ENCODE measurements around the gene UBQLN4. TPM values are rescaled to one million over a fixed set of nuclear protein-coding genes. Genes with fewer than 3 reads are reported as not detected.

UBQLN4 gene
- total and polyA plus RNA-seq, 2 donors (not counting 3 experiments of a cell fraction or from before 2014, with no cell fraction given), result 50.5 to 50.8 TPM

DNA sequence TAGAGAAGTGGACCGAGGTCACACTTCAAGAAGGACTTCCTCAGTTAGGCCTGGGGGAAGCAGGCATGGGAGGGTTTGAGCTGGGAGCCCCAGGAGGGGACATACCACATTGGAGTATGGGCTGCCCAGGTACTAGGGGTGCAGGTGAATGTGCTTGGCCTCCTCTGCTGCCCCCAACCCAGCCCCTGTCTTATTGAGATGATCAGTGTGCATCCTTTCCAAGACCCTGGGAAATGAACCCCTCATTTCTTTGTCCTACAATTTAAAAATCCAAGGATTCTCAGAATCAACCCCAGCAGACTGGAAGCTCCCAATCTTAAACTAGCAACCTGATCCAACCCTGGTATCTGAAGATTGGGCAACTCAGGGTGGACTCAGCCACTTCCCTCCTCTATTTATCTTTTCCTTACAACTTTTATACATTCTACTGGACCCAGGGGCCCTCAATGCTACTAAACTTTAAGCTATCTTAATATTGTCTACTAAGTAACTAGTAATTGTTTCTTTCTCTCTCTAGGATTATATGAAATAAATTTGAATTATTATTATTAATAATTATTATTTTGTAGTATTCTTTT, 19.6 kb upstream of the UBQLN4 start:
- Histone ChIP-seq H3K36me3 (ENCODE audit: control insufficient read depth in 2 of 2, extremely low read depth in 1 of 2, insufficient read depth in 2 of 2, low read length in 2 of 2) (peaks cover 8 to 34% of the 10 kb centered on the region in 2 experiments), H3K4me3 (replicated peaks in 1 of 3; ENCODE audit: insufficient read depth in 1 of 3, low read depth in 1 of 3, low read length in 3 of 3) (no peak overlapping the region), H3K79me2 (ENCODE audit: control insufficient read depth, insufficient read depth, low read length) (peaks cover 16% of the 10 kb centered on the region), H3K4me1 (ENCODE audit: control insufficient read depth, extremely low read depth, insufficient read depth, low read length) (peaks cover 9% of the 10 kb centered on the region), H2AFZ (ENCODE audit: low read depth, low read length) (no peak overlapping the region), H3K27ac (ENCODE audit: insufficient read depth, low read depth, low read length) (no peak overlapping the region), H3K9me3 (replicated peaks; ENCODE audit: control insufficient read depth, insufficient read depth, low read length) (no peaks in the 10 kb centered on the region), H3K27me3 (ENCODE audit: control insufficient read depth in 2 of 2, insufficient read depth in 2 of 2, low read length in 2 of 2) (no peaks in the 10 kb centered on the region), H3K4me2 (ENCODE audit: insufficient read depth, low read length) (no peak overlapping the region), H4K20me1 (replicated peaks; ENCODE audit: control insufficient read depth, extremely low read depth, insufficient read depth, low read length) (no peaks in the 10 kb centered on the region), H3K9me1 (replicated peaks; ENCODE audit: control insufficient read depth, extremely low read depth, insufficient read depth, low read length) (no peaks in the 10 kb centered on the region), H3K9ac (replicated peaks; ENCODE audit: extremely low read depth, insufficient read depth, low read length) (no peak overlapping the region)
- no peak for DNase-seq (ENCODE audit: low read depth, low spot score)
- intact Hi-C loops (cut with micrococcal nuclease), result no loop called here
- ChIA-PET POLR2A (no interaction called here), CTCF (interaction anchor here (0.9 to 1.1 kb wide), 3 partner anchors 16 to 57 kb away, joined by 3 read pairs; no protein-coding TSS in a partner anchor)
- FAIRE-seq, result no peak
- dilution Hi-C loops (cut with MboI; ENCODE audit: extremely low pct_ligation_motif_present, low sequenced_read_pairs), result no loop called here
- no peak for TF ChIP-seq FOS (IDR thresholded peaks at IDR 0.05; ENCODE audit: borderline replicate concordance, insufficient read depth, low read length)
- TF ChIP-seq, protein P1, sequence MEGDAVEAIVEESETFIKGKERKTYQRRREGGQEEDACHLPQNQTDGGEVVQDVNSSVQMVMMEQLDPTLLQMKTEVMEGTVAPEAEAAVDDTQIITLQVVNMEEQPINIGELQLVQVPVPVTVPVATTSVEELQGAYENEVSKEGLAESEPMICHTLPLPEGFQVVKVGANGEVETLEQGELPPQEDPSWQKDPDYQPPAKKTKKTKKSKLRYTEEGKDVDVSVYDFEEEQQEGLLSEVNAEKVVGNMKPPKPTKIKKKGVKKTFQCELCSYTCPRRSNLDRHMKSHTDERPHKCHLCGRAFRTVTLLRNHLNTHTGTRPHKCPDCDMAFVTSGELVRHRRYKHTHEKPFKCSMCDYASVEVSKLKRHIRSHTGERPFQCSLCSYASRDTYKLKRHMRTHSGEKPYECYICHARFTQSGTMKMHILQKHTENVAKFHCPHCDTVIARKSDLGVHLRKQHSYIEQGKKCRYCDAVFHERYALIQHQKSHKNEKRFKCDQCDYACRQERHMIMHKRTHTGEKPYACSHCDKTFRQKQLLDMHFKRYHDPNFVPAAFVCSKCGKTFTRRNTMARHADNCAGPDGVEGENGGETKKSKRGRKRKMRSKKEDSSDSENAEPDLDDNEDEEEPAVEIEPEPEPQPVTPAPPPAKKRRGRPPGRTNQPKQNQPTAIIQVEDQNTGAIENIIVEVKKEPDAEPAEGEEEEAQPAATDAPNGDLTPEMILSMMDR (IDR thresholded peaks at IDR 0.05; ENCODE audit: extremely low read depth in 1 of 2, insufficient read depth in 1 of 2, low read depth in 1 of 2, low read length in 2 of 2), result no peak
- no peak for TF ChIP-seq MYC (IDR thresholded peaks at IDR 0.05; ENCODE audit: low read depth, low read length)
- no peak for TF ChIP-seq EZH2 (IDR thresholded peaks at IDR 0.05; ENCODE audit: borderline replicate concordance, low read depth, low read length, severe bottlenecking)
- TF ChIP-seq GATA2 (IDR thresholded peaks at IDR 0.05; ENCODE audit: insufficient read depth, insufficient read length, low read depth, low read length), result no peak
- no peak for TF ChIP-seq POLR2A (IDR thresholded peaks at IDR 0.05; ENCODE audit: low read depth, low read length)
- TF ChIP-seq, protein P2, sequence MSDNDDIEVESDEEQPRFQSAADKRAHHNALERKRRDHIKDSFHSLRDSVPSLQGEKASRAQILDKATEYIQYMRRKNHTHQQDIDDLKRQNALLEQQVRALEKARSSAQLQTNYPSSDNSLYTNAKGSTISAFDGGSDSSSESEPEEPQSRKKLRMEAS (IDR thresholded peaks at IDR 0.05; ENCODE audit: insufficient read depth, insufficient read length), result no peak
- no peak for TF ChIP-seq JUN (IDR thresholded peaks at IDR 0.05; ENCODE audit: borderline replicate concordance, insufficient read depth, insufficient read length, low read depth)
- BruUV-seq (replicated peaks), result no TSS peak

Data from endothelial cell of umbilical vein (primary cell).